ENCODE results near the gene MAML1. TPM values are rescaled to one million over a fixed set of nuclear protein-coding genes. Genes with fewer than 3 reads are reported as not detected.

MAML1 gene
- total RNA-seq, 2 donors from 2014 or later, result 29.7 TPM

DNA sequence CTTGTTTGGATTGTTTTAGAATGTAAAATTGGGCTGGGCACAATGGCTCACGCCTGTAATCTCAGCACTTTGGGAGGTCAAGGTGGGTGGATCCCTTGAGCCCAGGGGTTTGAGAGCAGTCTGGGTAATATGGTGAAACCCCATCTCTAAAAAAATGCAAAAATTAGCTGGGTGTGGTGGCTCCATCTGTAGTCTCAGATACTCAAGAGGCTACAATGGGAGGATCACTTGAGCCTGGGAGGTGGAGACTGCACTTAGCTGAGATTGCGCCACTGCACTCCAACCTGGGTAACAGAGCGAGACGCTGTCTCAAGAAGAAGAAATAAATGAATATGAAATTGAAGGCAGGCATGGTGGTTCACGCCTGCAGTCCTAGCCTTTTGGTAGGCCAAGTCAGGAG, 21.3 kb downstream of the MAML1 start:
- H3K9ac ChIP-seq (ENCODE audit: low read depth in 2 of 2, low read length in 2 of 2), result no peak overlapping the region
- intact Hi-C loops (cut with DNase I), result no loop called here
- H3K9me3 ChIP-seq, result no peaks in the 10 kb centered on the region
- H3K27me3 ChIP-seq, result no peaks in the 10 kb centered on the region
- H3K27ac ChIP-seq, result no peak overlapping the region
- peaks cover 8% of the 10 kb centered on the region for H3K4me1 ChIP-seq
- H3K4me3 ChIP-seq, result no peak overlapping the region
- no peaks in the 10 kb centered on the region for H3K36me3 ChIP-seq
- no peak for DNase-seq
- TF ChIP-seq, protein P1, sequence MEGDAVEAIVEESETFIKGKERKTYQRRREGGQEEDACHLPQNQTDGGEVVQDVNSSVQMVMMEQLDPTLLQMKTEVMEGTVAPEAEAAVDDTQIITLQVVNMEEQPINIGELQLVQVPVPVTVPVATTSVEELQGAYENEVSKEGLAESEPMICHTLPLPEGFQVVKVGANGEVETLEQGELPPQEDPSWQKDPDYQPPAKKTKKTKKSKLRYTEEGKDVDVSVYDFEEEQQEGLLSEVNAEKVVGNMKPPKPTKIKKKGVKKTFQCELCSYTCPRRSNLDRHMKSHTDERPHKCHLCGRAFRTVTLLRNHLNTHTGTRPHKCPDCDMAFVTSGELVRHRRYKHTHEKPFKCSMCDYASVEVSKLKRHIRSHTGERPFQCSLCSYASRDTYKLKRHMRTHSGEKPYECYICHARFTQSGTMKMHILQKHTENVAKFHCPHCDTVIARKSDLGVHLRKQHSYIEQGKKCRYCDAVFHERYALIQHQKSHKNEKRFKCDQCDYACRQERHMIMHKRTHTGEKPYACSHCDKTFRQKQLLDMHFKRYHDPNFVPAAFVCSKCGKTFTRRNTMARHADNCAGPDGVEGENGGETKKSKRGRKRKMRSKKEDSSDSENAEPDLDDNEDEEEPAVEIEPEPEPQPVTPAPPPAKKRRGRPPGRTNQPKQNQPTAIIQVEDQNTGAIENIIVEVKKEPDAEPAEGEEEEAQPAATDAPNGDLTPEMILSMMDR (IDR thresholded peaks at IDR 0.05), result no peak

DNA sequence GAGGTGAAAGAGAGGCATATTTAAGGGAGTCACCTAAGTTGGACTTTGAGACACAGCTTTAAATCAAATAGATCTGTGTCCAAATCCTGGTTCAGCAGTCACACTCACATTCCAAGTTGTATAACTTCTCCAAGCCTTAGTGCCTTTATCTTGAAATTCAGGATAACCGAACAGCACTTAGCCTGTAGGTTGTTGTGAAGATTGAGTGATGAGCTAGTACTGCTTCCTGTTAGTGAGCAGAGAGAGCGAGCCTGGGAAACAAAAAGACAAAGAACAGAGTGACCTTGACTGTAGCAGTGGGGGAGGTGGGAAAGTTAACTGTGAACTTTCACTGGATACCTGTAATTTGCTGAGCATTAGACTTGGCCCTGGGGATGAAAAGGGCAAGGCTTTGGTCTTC, 22.4 kb downstream of the MAML1 start:
- intact Hi-C loops (cut with DNase I), result no loop called here
- H3K27ac ChIP-seq, result peak overlapping the region; percentile 7
- H3K27me3 ChIP-seq, result no peaks in the 10 kb centered on the region
- no peaks in the 10 kb centered on the region for H3K9me3 ChIP-seq
- H3K4me3 ChIP-seq, result no peak overlapping the region
- H3K9ac ChIP-seq (ENCODE audit: low read depth in 2 of 2, low read length in 2 of 2), result peak overlapping the region in 1 of 2 donors; percentile 14
- DNase-seq, result no peak
- TF ChIP-seq, protein P1 (IDR thresholded peaks at IDR 0.05), result no peak
- H3K4me1 ChIP-seq, result peaks cover 9% of the 10 kb centered on the region
- no peaks in the 10 kb centered on the region for H3K36me3 ChIP-seq

DNA sequence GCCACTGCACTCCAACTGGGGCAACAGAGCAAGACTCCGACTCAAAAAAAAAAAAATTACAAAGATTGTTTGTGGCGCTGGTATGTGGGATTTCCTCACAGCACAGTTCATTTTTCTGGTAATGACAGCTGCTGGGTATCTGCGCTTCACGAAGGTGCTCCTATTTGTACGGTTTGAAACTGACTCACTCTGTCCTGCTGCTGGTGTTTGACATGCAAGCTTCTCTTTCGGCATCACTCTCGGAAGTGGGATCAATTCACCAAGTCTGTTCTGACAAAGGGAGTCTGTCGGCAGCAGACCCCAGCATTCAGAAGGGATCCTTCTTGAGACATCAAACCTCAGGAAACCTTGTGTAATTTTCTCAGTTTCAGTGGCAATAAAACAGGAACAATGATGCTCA, 26.3 kb downstream of the MAML1 start:
- Histone ChIP-seq H3K9ac (ENCODE audit: low read depth in 2 of 2, low read length in 2 of 2) (no peak overlapping the region), H3K27ac (no peak overlapping the region), H3K4me1 (peaks cover 23% of the 10 kb centered on the region), H3K36me3 (no peaks in the 10 kb centered on the region), H3K4me3 (no peak overlapping the region), H3K27me3 (no peaks in the 10 kb centered on the region), H3K9me3 (no peaks in the 10 kb centered on the region)
- DNase-seq, result no peak
- intact Hi-C loops (cut with DNase I), result no loop called here
- TF ChIP-seq, protein P1 (IDR thresholded peaks at IDR 0.05), result no peak

DNA sequence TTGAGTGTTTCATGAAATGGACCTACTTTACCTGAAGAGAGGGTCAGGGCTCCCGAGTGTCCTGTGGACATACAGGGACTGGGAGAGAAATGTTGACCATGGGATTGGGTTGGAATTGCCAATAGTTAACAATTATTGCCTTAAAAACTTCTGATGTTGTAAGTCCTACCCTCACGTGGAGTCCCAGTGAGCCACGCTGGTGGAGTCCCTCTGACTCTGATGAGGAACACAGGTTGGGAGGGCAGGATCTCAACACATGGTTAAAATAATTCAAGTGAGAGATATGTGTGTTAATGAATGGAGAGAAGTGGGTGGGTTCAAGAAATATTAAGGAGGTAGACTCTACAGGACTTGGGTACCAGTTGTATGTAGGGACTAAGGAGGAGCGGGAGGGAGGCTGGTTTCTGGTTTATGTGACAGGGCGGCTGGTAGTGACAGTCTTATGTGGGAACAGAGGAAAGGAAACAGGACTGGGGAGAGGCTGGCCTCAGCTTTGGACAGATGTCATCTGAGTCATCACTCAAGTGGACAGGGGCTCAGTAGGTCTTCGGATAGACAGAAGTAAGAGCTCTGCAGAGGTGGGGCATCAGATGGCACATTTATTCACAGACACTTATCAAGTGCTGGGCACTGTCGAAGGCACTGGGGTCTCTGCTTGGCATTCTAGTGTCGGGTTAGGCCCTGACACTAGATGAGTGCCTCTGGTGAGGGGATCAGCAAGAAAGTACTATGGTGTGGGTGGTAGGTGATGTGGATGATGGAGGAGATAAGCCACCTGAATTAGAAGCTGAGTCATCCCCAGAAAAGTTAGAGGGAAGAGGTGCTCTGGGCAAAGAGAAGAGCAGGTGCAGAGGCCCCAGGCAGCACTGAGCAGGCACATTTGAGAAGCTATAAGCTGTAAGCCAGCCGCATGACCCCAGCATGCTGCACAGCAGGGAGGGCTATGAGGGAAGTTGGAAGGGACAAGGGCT, 27.2 kb downstream of the MAML1 start:
- no peaks in the 10 kb centered on the region for H3K9me3 ChIP-seq
- TF ChIP-seq, protein P1 (IDR thresholded peaks at IDR 0.05), result no peak
- H3K27me3 ChIP-seq, result no peaks in the 10 kb centered on the region
- no peak for DNase-seq
- H3K4me1 ChIP-seq, result peaks cover 19% of the 10 kb centered on the region
- no peak overlapping the region for H3K4me3 ChIP-seq
- no peak overlapping the region for H3K27ac ChIP-seq
- intact Hi-C loops (cut with DNase I), result loop anchor here (5.0 kb wide), 1 partner anchor 37 kb away; no protein-coding TSS in a partner anchor
- no peak overlapping the region for H3K9ac ChIP-seq (ENCODE audit: low read depth in 2 of 2, low read length in 2 of 2)
- H3K36me3 ChIP-seq, result no peaks in the 10 kb centered on the region

DNA sequence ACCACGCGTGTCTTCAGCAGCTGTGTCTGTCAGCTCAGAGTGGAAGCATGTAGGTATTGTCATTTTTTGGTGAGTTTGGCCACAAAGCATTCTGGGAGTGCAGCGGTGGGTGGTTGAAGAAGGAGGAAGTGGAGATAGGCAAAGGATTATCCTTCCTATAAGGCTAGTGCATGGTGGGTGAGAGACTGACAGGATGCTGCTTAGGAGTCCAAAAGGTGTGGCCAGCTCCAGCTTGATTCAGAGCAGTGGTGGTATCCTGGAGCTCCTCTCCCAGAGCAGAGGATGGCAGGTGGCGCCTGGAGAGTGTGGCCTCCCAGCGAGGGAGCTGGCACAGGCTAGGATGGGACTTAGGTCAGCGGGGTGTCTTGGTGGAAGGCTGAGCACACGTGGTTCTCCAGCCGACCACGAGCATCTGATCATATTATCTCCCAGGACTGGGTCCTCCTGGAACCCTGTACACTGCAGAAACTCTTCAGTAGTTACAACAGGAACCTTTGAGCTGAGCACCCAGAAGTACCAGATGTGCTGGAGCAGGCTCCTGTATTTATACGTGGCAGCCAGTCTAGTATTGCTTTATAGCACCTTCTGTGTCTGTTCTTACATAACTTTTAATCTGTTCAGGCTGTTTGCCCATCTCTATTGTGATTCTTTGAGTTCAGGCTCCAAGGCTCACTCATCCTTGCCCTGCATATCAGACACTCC, 29.6 kb downstream of the MAML1 start:
- Histone ChIP-seq H3K9ac (ENCODE audit: low read depth in 2 of 2, low read length in 2 of 2) (peak overlapping the region in 1 of 2 donors; percentile 52), H3K27ac (peak overlapping the region; percentile 53), H3K36me3 (peaks cover 6% of the 10 kb centered on the region), H3K27me3 (no peaks in the 10 kb centered on the region), H3K4me1 (peaks cover 15% of the 10 kb centered on the region), H3K4me3 (no peak overlapping the region), H3K9me3 (no peaks in the 10 kb centered on the region)
- TF ChIP-seq, protein P1 (IDR thresholded peaks at IDR 0.05), result no peak
- intact Hi-C loops (cut with DNase I), result loop anchor here (5.0 kb wide), 1 partner anchor 35 kb away; no protein-coding TSS in a partner anchor
- DNase-seq, result peak; percentile 32

All from colonic mucosa (tissue), 4 donors.